Inflammatory macrophage treated with lipopolysaccharide for 4 hours (primary cell): ENCODE results near the gene MGAT4A.
"Not testable (repeated sequence)": the region's sequence is repeated elsewhere in the genome, so short reads cannot be mapped to it uniquely, and the experiment has no call there.

Experiments used
- DNase-seq: peaks from one replicate; pipeline ENCODE4 v3.0.0-alpha.2; 2020

MGAT4A gene

GRCh38 chr2:98598781-98599428, 132.0 kb downstream of the MGAT4A start:
- DNase-seq: no peak

DNA sequence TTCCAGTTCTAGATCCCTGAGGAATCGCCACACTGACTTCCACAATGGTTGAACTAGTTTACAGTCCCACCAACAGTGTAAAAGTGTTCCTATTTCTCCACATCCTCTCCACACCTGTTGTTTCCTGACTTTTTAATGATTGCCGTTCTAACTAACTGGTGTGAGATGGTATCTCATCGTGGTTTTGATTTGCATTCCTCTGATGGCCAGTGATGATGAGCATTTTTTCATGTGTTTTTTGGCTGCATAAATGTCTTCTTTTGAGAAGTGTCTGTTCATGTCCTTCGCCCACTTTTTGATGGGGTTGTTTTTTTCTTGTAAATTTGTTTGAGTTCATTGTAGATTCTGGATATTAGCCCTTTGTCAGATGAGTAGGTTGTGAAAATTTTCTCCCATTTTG, 136.3 kb downstream of the MGAT4A start:
- not testable (repeated sequence) for DNase-seq

DNA sequence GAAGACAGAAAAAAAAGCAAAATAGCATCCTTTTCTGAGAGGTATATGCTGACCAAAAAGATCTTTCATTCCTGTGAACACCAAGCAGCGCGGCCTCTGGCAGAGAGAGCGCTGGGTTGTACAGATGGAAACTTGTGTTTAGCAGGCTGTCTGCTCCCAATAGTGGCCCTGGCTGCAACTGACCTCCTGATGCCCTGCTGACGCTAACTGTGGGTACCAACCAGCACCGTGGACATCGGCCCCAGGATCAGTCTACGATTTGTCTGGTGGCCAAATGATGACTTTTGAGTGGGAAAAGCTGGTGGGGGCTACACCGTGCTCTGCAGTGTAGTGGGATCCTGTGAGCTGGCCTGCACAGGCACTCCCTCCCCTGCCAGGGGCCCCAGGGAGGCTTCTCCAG, 138.4 kb downstream of the MGAT4A start:
- no peak for DNase-seq

DNA sequence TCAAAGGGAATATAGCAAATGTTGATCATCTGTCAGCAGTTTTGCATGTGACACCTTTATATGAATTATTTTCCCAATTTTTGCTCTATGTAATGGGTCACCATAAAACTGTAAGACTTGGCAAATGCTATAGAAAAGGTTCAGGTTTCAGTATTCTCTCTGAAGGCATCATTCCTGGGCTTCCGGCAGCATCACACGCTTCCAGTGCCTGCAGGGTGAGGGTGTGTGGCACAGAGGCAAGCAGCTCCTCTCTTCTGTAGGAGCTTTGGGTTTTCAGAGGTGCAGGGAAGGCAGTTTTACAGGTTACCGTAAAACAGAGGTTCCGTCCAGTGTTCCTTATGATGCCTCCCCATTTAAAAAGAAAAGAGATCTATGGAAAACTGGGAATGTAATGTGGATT, 141.4 kb downstream of the MGAT4A start:
- DNase-seq: no peak

GRCh38 chr2:98588880-98589431, 142.0 kb downstream of the MGAT4A start:
- no peak for DNase-seq

GRCh38 chr2:98586551-98587140, 144.3 kb downstream of the MGAT4A start:
- no peak for DNase-seq

- no peak for DNase-seq
These were observed 145.5 kb downstream of the MGAT4A start for GRCh38 chr2:98585386-98585785.

DNA sequence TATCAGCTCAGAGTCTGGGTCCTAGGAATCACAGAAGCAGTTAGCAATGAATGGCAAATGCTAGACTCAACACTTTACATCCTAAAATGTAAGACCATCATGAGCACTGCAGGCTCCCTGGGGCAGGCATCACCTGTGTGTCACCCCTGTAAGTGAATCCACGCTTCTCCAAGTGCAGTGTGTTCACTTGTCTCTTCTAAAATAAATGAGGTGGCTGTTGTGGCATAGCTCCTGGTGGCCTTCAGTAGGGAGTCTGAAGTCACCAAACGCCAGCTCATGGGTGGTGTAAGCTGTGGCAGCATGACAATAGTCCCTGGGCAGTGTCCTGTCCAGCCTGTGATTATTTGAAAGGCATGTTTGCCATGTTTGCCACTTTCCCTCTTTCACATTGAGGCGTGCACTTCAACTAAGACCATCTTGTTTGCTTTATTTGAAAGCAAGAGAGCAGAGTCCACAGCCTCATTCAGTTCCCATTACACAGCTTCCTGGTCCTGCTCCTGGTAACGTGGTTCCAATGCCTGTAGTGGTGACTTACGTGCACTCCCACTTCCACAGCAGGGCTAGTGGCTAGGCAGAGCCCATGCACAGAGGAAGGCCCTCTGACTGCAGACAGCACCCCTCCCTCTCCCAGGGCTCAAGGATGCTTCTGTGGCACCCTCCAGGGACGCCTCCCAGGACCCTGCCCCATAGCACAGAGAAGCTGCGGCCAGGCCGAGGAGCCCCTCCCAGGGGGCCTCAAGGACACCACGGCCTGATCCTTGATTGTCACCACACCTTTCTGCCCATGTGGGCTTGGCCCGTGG, 146.9 kb downstream of the MGAT4A start:
- no peak for DNase-seq

- no peak for DNase-seq
These were observed 147.7 kb downstream of the MGAT4A start for GRCh38 chr2:98583276-98583675.

- no peak for DNase-seq
These were observed 148.4 kb downstream of the MGAT4A start for GRCh38 chr2:98582523-98582922.

GRCh38 chr2:98580656-98581284, 150.2 kb downstream of the MGAT4A start:
- DNase-seq: no peak

DNA sequence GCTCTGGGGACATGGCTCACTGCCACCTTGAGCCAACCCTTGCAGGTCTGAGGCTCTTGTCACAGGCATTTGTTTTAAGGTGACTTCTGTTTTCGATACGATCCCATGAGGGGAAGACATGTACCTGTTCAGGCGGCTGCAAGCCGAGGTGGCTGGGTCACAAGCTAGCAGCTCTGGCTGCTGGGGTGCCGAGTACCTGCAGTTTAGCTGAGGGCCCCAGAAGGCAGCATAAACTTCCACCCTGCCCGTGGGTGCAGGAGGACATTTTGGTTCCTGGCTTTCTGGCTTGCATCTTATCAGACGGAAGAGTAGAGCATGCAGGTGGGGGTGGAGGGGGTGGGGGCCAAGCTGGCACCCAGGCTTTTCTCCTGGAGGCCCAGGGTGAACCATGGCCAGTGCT, 151.0 kb downstream of the MGAT4A start:
- DNase-seq: no peak

- no peak for DNase-seq
These were observed 152.7 kb downstream of the MGAT4A start for GRCh38 chr2:98578231-98578630.

- no peak for DNase-seq
These were observed 153.6 kb downstream of the MGAT4A start for GRCh38 chr2:98577313-98577712.

DNA sequence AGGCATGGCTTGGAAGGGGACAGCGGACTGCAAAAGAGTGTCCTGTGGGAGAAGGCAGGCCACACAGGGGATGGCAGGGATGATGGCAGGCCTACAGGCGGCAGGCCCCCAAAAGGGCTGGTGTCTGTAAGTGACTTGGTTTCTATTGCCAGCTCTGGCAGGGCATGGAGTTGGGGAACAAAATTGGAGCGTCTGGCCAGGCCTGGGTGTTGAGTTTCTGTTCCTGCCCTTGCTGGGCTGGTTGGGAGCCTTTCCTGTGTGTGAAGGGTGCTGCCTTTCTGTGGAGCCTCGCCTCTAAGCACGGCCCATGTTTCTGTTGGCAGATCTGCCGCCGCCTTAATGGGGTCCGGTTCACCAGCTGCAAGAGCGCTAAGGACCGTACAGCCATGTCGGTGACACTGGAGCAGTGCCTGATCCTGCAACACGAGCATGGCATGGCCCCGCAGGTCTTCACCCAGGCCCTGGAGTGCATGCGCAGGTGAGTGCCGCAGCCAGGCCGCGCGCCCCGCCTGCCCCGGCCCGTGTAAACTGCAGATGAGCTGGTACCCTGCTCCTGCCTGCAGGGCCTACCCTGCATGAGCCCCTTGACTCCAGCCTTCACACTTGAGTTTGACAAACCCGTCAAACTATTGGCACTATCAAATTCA, 154.1 kb downstream of the MGAT4A start:
- no peak for DNase-seq

GRCh38 chr2:98573426-98573825, 157.5 kb downstream of the MGAT4A start:
- no peak for DNase-seq

DNA sequence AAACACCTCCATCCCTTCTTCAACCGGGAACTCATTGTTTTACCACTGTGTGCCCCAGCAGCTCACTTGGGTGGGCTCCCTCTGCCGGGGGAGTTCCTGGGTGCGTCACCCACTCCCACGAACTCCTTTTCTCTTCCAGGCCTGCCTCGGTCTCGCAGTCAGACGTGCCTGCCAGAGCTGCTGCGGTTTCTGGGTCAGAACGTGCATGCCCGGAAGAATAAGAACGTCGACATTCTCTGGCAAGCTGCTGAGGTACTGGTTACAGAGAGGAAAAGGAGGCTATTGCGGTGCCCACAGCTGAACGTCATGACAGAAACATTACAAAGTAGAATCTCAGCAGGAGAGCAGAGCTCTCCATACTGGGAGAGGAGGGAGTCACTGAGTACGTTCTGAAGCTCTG, 158.3 kb downstream of the MGAT4A start:
- no peak for DNase-seq

- no peak for DNase-seq
These were observed 158.7 kb downstream of the MGAT4A start for GRCh38 chr2:98572211-98572610.

- no peak for DNase-seq
These were observed 159.1 kb downstream of the MGAT4A start for GRCh38 chr2:98571796-98572195.

GRCh38 chr2:98571121-98571701, 159.7 kb downstream of the MGAT4A start:
- DNase-seq: no peak

DNA sequence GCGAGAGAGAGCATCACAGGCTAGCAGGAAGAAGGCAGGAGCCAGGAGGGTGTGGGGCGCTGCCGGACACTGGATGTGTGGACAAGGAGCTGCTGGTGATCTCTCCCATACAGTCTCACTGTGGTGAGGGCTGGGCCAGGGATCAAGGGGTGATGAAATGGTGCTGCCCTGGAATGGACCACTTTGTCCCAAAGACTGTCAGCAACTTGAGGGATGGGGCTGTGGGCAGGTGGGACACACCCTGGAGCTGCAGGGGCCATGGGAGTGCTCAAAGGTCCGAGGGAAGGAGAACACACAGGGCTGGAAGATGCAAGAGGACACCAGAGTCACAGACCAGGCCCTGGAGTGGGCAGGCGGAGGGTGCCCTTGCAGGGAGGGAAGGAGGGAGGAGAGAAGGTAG, 160.6 kb downstream of the MGAT4A start:
- DNase-seq: no peak

GRCh38 chr2:98569915-98570314, 161.0 kb downstream of the MGAT4A start:
- DNase-seq: no peak
